ENCODE data around the gene PODNL1.

DNA sequence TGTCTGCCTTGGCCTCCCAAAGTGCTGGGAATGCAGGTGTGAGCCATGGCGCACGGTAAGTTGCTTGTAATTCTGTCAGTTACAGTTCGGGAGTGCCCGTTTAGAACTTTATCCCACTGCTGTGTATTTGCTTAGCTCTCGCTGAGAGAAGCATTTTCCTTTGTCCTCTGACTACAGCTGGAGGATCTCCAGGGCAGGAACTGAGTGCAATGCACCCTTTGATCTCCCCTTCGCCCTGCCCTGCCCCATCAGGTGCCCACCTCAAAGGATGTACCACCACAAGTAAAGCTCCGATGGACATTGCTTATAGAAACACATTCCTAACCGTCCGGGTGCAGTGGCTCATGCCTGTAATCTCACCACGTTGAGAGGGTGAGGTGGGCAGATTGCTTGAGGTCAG lies 38.8 kb downstream of the PODNL1 start:
- no peak for TF ChIP-seq BRCA1 (IDR thresholded peaks at IDR 0.05; ENCODE audit: low read depth, low read length)
- TF ChIP-seq, protein P1, sequence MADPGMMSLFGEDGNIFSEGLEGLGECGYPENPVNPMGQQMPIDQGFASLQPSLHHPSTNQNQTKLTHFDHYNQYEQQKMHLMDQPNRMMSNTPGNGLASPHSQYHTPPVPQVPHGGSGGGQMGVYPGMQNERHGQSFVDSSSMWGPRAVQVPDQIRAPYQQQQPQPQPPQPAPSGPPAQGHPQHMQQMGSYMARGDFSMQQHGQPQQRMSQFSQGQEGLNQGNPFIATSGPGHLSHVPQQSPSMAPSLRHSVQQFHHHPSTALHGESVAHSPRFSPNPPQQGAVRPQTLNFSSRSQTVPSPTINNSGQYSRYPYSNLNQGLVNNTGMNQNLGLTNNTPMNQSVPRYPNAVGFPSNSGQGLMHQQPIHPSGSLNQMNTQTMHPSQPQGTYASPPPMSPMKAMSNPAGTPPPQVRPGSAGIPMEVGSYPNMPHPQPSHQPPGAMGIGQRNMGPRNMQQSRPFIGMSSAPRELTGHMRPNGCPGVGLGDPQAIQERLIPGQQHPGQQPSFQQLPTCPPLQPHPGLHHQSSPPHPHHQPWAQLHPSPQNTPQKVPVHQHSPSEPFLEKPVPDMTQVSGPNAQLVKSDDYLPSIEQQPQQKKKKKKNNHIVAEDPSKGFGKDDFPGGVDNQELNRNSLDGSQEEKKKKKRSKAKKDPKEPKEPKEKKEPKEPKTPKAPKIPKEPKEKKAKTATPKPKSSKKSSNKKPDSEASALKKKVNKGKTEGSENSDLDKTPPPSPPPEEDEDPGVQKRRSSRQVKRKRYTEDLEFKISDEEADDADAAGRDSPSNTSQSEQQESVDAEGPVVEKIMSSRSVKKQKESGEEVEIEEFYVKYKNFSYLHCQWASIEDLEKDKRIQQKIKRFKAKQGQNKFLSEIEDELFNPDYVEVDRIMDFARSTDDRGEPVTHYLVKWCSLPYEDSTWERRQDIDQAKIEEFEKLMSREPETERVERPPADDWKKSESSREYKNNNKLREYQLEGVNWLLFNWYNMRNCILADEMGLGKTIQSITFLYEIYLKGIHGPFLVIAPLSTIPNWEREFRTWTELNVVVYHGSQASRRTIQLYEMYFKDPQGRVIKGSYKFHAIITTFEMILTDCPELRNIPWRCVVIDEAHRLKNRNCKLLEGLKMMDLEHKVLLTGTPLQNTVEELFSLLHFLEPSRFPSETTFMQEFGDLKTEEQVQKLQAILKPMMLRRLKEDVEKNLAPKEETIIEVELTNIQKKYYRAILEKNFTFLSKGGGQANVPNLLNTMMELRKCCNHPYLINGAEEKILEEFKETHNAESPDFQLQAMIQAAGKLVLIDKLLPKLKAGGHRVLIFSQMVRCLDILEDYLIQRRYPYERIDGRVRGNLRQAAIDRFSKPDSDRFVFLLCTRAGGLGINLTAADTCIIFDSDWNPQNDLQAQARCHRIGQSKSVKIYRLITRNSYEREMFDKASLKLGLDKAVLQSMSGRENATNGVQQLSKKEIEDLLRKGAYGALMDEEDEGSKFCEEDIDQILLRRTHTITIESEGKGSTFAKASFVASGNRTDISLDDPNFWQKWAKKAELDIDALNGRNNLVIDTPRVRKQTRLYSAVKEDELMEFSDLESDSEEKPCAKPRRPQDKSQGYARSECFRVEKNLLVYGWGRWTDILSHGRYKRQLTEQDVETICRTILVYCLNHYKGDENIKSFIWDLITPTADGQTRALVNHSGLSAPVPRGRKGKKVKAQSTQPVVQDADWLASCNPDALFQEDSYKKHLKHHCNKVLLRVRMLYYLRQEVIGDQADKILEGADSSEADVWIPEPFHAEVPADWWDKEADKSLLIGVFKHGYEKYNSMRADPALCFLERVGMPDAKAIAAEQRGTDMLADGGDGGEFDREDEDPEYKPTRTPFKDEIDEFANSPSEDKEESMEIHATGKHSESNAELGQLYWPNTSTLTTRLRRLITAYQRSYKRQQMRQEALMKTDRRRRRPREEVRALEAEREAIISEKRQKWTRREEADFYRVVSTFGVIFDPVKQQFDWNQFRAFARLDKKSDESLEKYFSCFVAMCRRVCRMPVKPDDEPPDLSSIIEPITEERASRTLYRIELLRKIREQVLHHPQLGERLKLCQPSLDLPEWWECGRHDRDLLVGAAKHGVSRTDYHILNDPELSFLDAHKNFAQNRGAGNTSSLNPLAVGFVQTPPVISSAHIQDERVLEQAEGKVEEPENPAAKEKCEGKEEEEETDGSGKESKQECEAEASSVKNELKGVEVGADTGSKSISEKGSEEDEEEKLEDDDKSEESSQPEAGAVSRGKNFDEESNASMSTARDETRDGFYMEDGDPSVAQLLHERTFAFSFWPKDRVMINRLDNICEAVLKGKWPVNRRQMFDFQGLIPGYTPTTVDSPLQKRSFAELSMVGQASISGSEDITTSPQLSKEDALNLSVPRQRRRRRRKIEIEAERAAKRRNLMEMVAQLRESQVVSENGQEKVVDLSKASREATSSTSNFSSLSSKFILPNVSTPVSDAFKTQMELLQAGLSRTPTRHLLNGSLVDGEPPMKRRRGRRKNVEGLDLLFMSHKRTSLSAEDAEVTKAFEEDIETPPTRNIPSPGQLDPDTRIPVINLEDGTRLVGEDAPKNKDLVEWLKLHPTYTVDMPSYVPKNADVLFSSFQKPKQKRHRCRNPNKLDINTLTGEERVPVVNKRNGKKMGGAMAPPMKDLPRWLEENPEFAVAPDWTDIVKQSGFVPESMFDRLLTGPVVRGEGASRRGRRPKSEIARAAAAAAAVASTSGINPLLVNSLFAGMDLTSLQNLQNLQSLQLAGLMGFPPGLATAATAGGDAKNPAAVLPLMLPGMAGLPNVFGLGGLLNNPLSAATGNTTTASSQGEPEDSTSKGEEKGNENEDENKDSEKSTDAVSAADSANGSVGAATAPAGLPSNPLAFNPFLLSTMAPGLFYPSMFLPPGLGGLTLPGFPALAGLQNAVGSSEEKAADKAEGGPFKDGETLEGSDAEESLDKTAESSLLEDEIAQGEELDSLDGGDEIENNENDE (IDR thresholded peaks at IDR 0.05; ENCODE audit: insufficient replicate concordance, low read length), result no peak

Data from H1 (cell line).